NCI-H146 treated with DMSO at 0.1 percent for 48 hours (cell line): ENCODE measurements around the gene TSSK3.

ENCODE experiments used
- DNase-seq: peaks from one replicate; lab custom pipeline; 2025; ENCODE audit not compliant: unreplicated experiment; lab: John Stamatoyannopoulos, UW

The TSSK3 gene

GRCh38 chr1:32361308-32361673, 1.0 kb upstream of the TSSK3 start:
- no peak for DNase-seq

GRCh38 chr1:32361674-32362473, 465 bp upstream of the TSSK3 start:
- no peak for DNase-seq

DNA sequence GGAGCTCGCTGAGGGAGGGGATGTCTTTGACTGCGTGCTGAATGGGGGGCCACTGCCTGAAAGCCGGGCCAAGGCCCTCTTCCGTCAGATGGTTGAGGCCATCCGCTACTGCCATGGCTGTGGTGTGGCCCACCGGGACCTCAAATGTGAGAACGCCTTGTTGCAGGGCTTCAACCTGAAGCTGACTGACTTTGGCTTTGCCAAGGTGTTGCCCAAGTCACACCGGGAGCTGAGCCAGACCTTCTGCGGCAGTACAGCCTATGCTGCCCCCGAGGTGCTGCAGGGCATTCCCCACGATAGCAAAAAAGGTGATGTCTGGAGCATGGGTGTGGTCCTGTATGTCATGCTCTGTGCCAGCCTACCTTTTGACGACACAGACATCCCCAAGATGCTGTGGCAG, 1.4 kb downstream of the TSSK3 start:
- DNase-seq: no peak

GRCh38 chr1:32364836-32365235, 2.5 kb downstream of the TSSK3 start:
- no peak for DNase-seq

DNA sequence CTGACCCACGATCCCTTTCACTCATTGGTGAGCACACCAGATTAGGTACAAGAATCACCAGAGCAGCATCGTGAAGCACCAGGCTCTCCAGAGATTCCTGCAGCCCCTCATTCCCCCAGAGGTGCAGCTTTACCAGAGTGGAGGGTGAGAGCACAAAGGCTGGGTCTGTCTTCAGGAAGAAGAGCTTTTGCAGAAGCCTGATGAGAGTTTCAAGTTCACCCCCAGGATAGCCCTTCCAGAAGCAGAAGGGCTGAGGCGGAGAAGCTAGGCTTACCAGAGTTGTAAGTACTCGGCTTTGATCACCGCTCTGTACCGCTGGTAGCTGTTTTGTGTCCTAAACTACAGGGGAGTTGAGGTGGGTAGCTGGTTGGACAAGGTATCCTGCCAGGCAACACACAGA, 3.1 kb downstream of the TSSK3 start:
- DNase-seq: no peak

DNA sequence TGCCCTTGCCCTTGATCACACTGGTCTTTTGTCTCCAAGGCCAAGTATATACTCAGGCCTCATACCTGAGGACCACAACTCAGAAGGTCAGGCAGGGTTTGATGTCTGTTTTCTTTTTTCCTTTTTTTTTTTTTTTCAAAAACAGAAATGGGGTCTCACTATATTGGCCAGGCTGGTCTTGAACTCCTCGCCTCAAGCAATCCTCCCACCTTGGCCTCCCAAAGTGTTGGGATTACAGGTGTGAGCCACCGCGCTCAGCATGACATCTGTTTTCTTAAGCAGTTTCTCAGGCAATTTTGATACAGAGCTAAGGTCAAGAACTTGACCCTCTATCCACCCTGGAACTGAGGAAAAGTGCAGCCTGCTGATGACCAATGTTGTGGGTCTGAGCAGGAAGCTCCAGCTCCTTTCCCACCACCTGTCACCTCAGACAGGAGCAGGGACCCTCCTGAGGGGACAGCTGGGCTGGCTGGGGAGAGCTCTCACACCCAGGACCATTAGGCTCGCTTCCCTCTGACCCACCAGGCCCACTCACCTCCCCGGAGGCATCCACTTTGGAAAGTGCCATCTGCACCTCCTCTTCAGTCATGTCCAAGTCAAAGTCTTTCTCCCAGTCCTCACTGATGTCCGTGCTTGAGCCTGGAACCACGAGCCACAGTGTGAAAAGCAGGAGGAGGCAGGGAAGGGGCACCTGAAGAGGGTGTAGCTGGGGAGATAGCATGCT, 5.7 kb downstream of the TSSK3 start:
- no peak for DNase-seq

GRCh38 chr1:32372149-32372756, 9.9 kb downstream of the TSSK3 start:
- no peak for DNase-seq

DNA sequence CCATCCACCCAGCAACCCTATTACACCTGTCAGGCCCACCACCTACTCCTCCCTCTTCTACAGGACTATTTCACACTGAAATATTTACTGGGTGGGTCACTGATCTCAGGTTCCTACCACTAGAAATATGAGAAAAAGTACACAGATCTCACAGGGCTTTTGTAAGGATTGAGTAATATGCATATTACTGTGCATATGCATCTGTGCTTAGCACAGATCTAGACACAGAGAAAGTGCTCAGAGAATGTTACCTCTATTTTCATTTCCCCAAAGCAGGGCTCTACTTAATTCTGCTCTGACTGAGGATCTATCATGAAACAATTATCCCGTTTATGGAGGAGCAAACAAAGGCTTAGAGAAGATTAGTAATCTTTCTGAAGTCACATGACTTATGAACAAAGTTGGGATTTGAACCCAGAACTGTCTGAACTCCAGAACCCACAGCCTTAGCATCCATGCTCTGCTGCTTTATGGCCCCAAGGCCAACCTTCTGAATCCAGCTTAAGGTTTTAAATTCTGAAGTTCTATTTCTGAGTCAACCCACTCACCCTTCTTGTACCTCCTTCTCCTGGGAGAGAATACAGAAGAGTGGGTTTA, 11.8 kb downstream of the TSSK3 start:
- no peak for DNase-seq

DNA sequence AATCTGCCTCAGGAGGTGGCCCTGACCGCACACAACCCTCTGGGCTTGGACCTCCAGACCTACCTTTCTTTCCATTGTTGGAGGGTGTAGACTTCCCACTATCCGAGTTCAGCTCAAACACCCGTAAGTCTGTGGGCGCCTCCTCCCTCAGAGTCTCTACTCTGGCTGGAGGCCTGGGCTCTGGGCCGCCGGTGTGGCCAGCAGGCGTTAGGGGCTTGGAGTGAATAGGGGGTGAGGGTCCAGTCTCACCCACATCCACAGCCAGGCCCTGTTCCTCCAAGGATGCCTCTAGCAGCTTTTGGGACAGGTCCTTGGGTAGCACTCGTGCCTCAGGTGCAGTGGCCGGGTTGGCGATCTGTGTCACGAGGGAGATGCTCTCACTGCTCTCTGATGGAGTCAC, 13.9 kb downstream of the TSSK3 start:
- no peak for DNase-seq

- no peak for DNase-seq
These were observed 15.3 kb downstream of the TSSK3 start for GRCh38 chr1:32377541-32378220.

DNA sequence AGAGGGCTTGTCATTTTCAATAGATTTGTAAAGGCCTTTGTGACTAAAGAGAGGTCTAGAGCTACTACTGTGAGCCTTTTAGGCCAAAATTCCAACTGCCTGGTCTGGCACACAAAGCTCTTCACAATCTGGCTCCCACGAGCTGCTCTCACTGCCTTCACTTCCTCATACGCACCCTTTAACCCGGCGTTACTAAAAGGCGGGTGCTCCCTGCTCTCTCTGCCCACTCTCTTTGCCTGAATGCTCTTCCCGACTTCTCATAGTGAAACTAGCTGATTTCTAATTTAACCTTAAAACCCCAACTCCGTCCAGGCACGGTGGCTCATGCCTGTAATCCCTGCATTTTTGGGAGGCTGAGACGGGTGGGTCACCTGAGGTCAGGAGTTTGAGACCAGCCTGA, 17.7 kb downstream of the TSSK3 start:
- DNase-seq: no peak

GRCh38 chr1:32386676-32387392, 24.5 kb downstream of the TSSK3 start:
- no peak for DNase-seq

DNA sequence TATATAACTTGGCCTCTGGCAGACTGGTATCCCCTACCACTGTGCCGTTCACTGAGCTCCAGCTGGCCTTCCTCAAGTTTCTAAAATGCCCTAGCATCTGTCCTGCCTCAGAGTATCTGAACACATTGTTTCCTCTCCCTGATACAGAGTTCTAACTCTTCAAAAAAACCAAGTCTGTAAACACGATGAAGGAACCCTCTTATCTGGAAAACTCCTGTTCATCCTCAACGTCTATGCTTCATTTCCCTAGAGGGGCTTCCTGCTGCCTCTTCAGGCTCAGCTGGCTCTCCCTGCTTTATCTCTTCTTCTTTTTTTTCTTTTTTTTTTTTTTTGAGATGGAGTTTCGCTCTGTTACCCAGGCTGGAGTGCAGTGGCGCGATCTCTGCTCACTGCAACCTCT, 26.3 kb downstream of the TSSK3 start:
- no peak for DNase-seq

- no peak for DNase-seq
These were observed 28.8 kb downstream of the TSSK3 start for GRCh38 chr1:32390904-32391870.

DNA sequence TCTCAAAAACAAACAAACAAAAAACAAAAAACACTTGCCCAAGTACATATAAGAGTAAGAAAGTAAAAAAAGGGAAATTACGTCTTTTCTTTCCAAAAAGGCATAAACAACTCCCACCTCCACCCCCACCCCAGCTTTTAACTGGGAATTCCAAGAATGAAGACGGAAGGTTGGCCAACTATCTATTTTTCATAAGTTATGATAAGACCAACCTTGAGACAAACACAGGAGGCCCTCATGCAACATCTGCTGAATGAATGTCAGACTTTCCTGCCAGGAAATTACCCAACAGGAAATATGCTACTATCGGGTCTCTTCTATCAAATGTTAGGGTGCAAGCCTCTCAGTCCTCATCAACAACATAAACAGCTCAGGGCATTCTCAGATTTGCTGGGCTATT, 30.0 kb downstream of the TSSK3 start:
- no peak for DNase-seq

GRCh38 chr1:32393136-32393535, 30.8 kb downstream of the TSSK3 start:
- DNase-seq: no peak

- no peak for DNase-seq
These were observed 31.4 kb downstream of the TSSK3 start for GRCh38 chr1:32393832-32394140.

- DNase-seq: peak; percentile 96
These were observed 32.0 kb downstream of the TSSK3 start, which contains the start of gene BSDC1 for GRCh38 chr1:32394141-32394889. Gene BSDC1 (minus strand): TSS chr1:32394441. CDS start chr1:32394414, 27 bp downstream.
